ENCODE results near the gene MALAT1. TPM values are rescaled to one million over a fixed set of nuclear protein-coding genes. Genes with fewer than 3 reads are reported as not detected.

The MALAT1 gene
- total RNA-seq, 2 experiments from 2014 or later: 3,446 to 5,974 TPM

- POLR2A ChIA-PET: no interaction called here
- no peak for DNase-seq (ENCODE audit: low spot score)
- TF ChIP-seq EZH2phosphoT487 (IDR thresholded peaks at IDR 0.05; ENCODE audit: borderline replicate concordance, low read depth, low read length): no peak
- no peak for TF ChIP-seq CTCF (conservative IDR thresholded peaks at IDR 0.05; ENCODE audit: low read length)
- H3K4me3 ChIP-seq (ENCODE audit: low read depth, low read length, poor library complexity, severe bottlenecking): no peak overlapping the region
- H3K79me2 ChIP-seq (ENCODE audit: insufficient read depth, low read depth, low read length): no peaks in the 10 kb centered on the region
- H3K4me1 ChIP-seq (ENCODE audit: insufficient read depth, low read length, poor library complexity, severe bottlenecking): peaks cover 34% of the 10 kb centered on the region
- no peak overlapping the region for H2AFZ ChIP-seq (ENCODE audit: low read length)
- no peak overlapping the region for H3K4me2 ChIP-seq (ENCODE audit: low read length)
- no peak overlapping the region for H3K27ac ChIP-seq (ENCODE audit: low read depth, low read length, poor library complexity, severe bottlenecking)
- no TSS peak for BruUV-seq (replicated peaks)
- H3K9me2 ChIP-seq (ENCODE audit: insufficient read depth, low read length): no peaks in the 10 kb centered on the region
- H4K20me1 ChIP-seq (ENCODE audit: insufficient read depth, low read length): no peaks in the 10 kb centered on the region
- no peaks in the 10 kb centered on the region for H3K9me3 ChIP-seq (ENCODE audit: low read length)
- H3K36me3 ChIP-seq (ENCODE audit: insufficient read depth, low read length): no peaks in the 10 kb centered on the region
- CTCF ChIA-PET (ENCODE audit: unreplicated experiment): no interaction called here
- intact Hi-C loops (cut with micrococcal nuclease; ENCODE audit: unreplicated experiment): no loop called here
Observed at GRCh38 chr11:65554057-65554818, 55.4 kb downstream of the MALAT1 start.

DNA sequence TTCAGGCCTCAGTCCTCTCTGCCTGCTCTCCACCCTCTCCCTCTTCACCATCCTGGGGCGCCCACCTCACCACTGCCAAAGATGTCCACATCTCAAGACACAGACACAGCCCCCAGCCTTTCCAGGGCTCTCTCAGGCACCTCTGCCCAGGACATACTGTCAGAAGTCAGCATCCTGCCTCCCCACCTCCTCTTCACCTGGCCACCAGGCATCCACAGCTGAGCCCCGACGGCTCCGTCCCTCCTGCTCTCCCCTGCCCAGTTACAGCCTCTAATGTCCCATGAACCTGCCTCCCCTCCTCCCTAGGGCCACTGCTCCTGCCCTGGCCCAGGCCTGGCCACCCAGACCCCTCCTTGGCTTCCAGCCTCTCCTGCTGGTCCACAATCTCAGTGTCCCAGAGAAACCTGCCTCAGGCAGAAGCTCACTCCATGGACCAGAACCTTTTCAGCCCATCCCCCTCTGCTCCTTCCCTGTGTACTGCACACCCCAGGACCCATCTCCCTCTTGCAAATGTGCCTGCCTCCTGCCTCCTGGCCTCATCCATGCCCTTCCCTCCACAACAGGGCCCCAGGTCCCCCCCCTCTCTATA, 56.1 kb downstream of the MALAT1 start:
- H3K27ac ChIP-seq (ENCODE audit: low read depth, low read length, poor library complexity, severe bottlenecking): no peak overlapping the region
- H3K9me3 ChIP-seq (ENCODE audit: low read length): no peaks in the 10 kb centered on the region
- peaks cover 34% of the 10 kb centered on the region for H3K4me1 ChIP-seq (ENCODE audit: insufficient read depth, low read length, poor library complexity, severe bottlenecking)
- no peaks in the 10 kb centered on the region for H3K9me2 ChIP-seq (ENCODE audit: insufficient read depth, low read length)
- H3K36me3 ChIP-seq (ENCODE audit: insufficient read depth, low read length): no peaks in the 10 kb centered on the region
- no peaks in the 10 kb centered on the region for H4K20me1 ChIP-seq (ENCODE audit: insufficient read depth, low read length)
- no peak for DNase-seq (ENCODE audit: low spot score)
- no peak for TF ChIP-seq CTCF (conservative IDR thresholded peaks at IDR 0.05; ENCODE audit: low read length)
- TF ChIP-seq EZH2phosphoT487 (IDR thresholded peaks at IDR 0.05; ENCODE audit: borderline replicate concordance, low read depth, low read length): no peak
- H2AFZ ChIP-seq (ENCODE audit: low read length): no peak overlapping the region
- intact Hi-C loops (cut with micrococcal nuclease; ENCODE audit: unreplicated experiment): no loop called here
- no peak overlapping the region for H3K4me2 ChIP-seq (ENCODE audit: low read length)
- H3K4me3 ChIP-seq (ENCODE audit: low read depth, low read length, poor library complexity, severe bottlenecking): no peak overlapping the region
- no TSS peak for BruUV-seq (replicated peaks)
- no peaks in the 10 kb centered on the region for H3K79me2 ChIP-seq (ENCODE audit: insufficient read depth, low read depth, low read length)
- ChIA-PET CTCF (ENCODE audit: unreplicated experiment) (no interaction called here), POLR2A (interaction anchor here (0.8 kb wide), 1 partner anchor 14 kb away, joined by 3 read pairs; no protein-coding TSS in a partner anchor)

- intact Hi-C loops (cut with micrococcal nuclease; ENCODE audit: unreplicated experiment): no loop called here
- Histone ChIP-seq H3K79me2 (ENCODE audit: insufficient read depth, low read depth, low read length) (no peaks in the 10 kb centered on the region), H3K4me3 (ENCODE audit: low read depth, low read length, poor library complexity, severe bottlenecking) (no peak overlapping the region), H4K20me1 (ENCODE audit: insufficient read depth, low read length) (no peaks in the 10 kb centered on the region), H3K36me3 (ENCODE audit: insufficient read depth, low read length) (no peaks in the 10 kb centered on the region), H3K4me2 (ENCODE audit: low read length) (no peak overlapping the region), H3K9me3 (ENCODE audit: low read length) (no peaks in the 10 kb centered on the region), H3K27ac (ENCODE audit: low read depth, low read length, poor library complexity, severe bottlenecking) (no peak overlapping the region), H2AFZ (ENCODE audit: low read length) (no peak overlapping the region), H3K4me1 (ENCODE audit: insufficient read depth, low read length, poor library complexity, severe bottlenecking) (peaks cover 34% of the 10 kb centered on the region), H3K9me2 (ENCODE audit: insufficient read depth, low read length) (no peaks in the 10 kb centered on the region)
- CTCF ChIA-PET (ENCODE audit: unreplicated experiment): no interaction called here
- POLR2A ChIA-PET: interaction anchor here (0.8 kb wide), 1 partner anchor 15 kb away, joined by 3 read pairs; no protein-coding TSS in a partner anchor
- DNase-seq (ENCODE audit: low spot score): no peak
- no peak for TF ChIP-seq CTCF (conservative IDR thresholded peaks at IDR 0.05; ENCODE audit: low read length)
- no peak for TF ChIP-seq EZH2phosphoT487 (IDR thresholded peaks at IDR 0.05; ENCODE audit: borderline replicate concordance, low read depth, low read length)
- BruUV-seq (replicated peaks): no TSS peak
Observed at GRCh38 chr11:65555693-65556231, 56.9 kb downstream of the MALAT1 start.

Data from OCI-LY7 (cell line).